HG02885 (cell line): Measurements from ENCODE around the gene BCAS1.

Source experiments
- ATAC-seq: cut with Tn5 transposase; IDR thresholded peaks from one replicate; pipeline ENCODE4 v1.9.1; 2021; ENCODE audit warnings: mild to moderate bottlenecking; ENCODE audit not compliant: unreplicated experiment, poor library complexity

Gene BCAS1

GRCh38 chr20:53949319-53949839, 121.0 kb downstream of the BCAS1 start:
- peak; percentile 88 for ATAC-seq

DNA sequence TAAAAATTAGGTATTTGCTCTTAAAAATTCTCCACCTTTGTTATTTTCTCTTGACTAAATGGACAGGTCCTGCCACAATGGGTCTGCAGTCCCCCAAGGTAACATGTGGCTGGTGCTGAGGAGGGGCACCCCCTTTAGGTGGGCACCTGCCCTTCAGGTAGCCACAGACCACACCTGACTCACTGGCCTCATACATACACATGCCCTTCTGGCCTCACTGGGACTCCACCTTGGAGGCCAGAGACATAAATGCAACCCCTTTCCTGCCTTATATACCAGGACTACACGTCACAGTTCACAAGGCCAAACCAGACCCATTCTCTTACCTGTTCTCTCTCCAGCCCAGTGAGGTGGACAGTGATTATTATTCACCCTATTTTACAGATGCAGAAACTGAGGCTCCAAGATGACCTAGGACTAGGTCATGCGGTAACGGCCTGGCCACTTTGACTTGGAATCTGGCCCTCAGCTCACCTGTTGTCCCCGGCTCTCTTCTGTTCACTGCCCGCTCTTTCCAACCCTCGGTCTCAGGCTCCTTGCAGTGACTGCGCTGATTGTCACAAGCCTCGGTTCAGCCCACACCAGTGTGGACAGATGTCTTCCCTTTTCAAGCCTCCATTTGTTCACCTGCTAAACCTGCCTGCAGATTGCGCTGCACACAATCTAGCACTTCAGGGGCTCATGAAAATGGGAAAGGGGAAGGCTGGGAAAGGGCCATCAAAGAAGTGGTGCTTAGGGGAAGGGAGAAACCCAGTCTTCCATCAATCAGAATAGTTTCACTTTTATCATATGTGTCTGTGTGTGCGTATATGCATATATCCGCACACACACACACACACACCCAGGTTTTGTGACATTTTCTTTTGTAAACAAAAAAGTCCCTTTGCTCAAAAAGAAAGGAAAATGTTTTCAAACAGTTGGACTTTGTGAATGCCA, 121.7 kb downstream of the BCAS1 start:
- no peak for ATAC-seq

DNA sequence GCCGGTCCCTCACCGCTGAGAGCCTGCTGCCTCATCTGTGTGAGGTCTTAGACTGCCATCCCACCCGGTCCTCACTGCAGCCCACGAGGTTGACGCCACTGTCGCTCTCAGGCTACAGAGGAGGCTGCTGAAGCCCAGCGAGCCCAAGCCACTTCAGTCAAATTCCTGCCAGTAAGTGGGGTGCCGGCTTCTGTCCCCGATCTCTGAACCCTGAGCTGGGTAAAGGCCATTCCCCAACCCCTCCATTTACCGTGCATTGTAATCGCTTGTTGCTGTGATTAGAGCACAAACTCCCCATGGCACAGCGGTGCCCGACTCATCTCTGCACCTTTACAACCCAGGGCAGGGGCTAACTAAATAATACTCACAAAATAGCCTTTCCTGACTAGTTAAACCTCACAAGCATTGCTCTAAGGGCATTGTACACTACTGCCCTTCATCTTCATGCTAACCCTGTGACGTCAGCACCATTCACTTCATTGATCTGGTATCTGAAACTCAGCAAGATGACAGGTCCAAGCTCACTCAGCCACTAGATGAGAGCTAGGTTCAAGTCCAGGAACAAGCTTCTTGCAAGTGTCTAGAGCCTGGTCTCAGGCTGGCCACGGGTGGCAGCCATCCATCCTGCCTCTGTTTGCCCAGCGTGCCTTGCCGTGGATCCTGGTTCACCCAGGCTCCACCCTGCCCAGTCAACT, 122.7 kb downstream of the BCAS1 start:
- ATAC-seq, result no peak

DNA sequence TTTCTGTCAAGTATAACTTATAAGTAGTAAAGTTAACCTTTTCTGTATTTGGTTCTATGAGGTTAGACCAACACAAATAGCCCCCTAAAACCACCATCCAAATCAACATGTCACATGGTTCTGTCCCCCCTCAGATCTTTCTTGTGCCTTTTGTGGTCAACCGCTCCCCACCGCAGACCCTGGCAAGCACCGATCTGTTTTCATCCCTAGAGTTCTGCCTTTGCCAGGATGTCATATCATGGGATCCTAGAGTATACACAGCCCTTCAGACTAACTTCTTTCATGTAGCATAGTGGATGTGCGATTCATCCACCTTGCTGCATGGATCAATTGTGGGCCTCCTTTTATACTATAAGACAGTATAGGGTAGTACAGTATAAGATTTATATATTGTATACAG, 124.3 kb downstream of the BCAS1 start:
- ATAC-seq, result no peak

GRCh38 chr20:53945478-53945877, 124.9 kb downstream of the BCAS1 start:
- ATAC-seq, result no peak

- no peak for ATAC-seq
Measured at GRCh38 chr20:53944796-53945195, 125.6 kb downstream of the BCAS1 start.

GRCh38 chr20:53943522-53944291, 126.7 kb downstream of the BCAS1 start:
- ATAC-seq, result no peak

- ATAC-seq, result no peak
Measured at GRCh38 chr20:53942973-53943372, 127.4 kb downstream of the BCAS1 start.

DNA sequence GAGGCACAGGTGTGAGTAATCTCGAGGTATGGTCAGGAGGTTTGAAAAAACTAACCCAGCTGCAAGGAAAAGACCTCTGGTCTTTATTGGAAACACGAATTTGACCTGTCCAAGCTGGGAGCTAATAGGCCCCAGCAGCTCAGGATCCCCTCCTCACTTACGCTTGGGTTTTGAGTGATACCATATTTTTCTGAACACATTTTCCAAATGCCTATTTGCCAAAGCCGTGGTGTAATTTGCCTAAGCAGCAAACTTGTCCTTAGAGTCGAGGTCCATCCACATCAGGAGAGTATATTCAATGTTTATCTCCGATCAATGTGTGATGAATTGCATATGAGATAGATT, 128.0 kb downstream of the BCAS1 start:
- ATAC-seq, result no peak

GRCh38 chr20:53941680-53942471, 128.5 kb downstream of the BCAS1 start:
- no peak for ATAC-seq

DNA sequence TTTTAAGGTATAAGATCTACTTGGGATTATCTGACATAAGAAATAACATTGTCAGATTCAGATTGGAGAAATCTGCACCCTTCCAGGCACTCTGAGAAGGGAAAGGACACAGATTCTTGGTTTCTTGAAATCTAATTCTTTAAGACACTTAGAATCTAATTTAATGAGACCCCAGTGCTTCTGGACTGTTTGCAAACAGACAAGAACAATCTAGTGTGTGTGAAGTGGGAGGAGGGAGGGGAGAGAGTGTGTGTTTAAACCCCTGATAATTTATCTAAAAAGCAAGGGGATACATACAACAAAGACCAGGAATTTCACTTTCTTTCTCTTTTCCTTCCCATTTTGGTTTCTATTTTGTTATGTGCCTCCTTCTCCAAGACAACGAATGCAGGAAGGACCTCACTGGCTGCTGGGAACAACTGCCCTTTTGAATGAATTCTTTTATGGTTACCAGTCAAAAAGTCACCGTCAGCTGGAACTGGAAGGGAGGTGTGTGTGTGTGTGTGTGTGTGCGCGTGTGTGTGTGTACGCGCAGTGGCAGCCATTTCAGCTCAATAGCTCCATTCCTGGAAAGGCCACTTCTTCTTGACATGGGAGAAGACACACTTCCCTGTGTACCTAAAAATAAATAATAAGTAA, 129.4 kb downstream of the BCAS1 start:
- no peak for ATAC-seq

DNA sequence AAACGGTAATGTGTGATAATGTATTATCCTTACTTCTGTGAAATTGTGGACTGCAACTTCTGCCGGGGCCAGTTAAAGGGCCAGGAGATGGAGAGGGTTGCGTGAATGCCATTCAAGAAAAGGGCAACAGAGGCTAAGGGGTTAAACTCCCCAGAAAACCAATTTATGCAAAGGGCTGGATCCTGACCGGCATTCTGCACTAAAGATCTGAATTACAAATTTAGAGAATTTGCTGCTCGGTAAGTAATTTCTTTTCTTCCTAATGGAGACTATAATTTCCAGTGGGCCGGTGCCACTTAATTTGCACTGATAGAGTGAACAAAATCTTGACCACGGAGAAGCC, 130.1 kb downstream of the BCAS1 start:
- ATAC-seq, result no peak

DNA sequence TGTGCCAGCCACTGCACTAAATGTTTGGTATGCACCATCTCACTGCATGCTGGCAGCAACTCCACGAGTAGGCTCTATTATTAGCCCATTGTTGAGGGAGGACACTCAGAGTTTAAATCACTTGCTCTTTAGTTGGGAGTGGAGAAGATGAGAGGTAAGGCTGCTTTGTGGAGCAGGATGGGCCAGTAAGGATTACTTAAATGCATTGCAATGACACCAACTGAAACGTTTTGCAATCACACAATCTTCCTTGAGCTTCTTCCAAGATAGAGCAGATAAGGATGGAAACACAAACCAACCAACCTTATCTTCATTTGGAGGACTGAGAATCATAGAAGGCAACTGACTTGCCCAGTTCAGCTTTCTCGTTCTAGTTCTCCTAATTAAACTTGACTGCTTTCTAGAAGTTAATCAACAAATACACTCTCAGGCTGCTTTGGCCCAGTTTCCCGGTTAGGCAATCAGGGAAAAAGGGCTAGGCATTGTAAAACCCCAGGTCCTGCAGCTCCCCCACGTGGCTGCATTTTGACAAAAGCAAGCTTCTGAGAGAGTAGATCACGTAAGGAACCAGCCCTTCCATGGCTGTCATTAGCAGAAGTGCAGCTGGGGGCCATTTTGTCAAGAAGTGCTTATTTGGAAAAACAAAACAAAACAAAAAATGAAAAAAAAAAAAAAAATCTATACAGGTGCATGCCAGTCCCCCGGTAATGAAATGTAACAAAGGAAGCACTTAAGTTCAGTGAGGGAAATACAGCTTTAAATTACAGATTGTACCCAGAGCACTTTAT, 130.6 kb downstream of the BCAS1 start:
- peak; percentile 73 for ATAC-seq

DNA sequence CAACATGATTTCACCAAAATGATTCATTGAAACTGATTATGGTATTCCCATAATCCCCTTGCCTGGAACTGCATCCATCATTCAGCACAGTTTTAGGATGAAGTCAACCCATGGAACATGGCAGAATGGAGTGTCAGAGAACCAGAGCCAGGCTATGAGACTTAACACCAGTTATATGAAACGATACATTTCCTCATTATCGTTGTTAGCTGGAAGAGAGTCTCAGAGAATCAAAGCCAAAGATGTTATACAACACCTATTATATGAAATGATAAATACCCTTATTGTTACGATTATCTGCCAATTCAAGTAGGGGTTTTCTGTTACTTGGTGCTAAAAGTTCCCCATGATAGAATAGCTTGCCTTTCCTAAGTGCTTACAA, 131.2 kb downstream of the BCAS1 start:
- no peak for ATAC-seq

- ATAC-seq, result no peak
Measured at GRCh38 chr20:53938739-53939138, 131.7 kb downstream of the BCAS1 start.

GRCh38 chr20:53937929-53938367, 132.4 kb downstream of the BCAS1 start:
- no peak for ATAC-seq

DNA sequence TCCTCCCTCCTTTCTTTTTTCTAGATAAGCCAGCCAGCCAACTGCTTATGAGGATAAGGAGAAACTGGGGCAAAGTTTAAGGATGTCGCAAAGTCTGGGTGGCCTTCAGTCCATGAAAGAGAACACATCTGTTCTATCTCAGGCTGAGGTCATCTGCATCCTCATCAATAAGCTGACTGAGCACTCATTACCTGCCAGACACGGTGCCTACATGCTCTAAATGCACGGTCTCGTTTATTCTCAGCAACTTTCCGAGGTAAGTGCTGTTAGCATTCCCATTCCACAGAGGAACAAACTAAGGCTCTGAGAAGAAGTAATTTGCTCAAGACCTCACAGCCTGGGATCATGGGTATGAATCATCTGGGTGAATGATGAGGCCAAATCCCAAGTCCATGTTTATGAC, 133.1 kb downstream of the BCAS1 start:
- ATAC-seq, result no peak

GRCh38 chr20:53935344-53936084, 134.9 kb downstream of the BCAS1 start:
- no peak for ATAC-seq
